ENCODE data around the gene EI24.

The EI24 gene

DNA sequence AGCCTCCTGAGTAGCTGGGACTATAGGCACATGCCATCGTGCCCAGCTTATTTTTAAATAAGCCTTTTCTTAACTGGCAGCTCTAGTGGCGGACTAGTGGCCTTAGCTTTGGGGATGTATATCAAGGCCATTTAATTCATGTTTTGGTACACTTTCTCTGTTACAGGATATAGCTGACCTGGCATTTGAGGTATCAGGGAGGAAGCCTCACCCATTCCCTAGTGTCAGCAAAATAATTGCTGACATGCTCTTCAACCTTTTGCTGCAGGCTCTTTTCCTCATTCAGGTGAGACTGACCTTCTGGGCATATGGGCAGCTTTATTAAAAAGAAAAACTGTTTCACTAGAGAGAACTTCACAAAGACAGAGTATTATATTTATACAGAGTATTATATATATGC is 9.5 kb downstream of the EI24 start:
- DNase-seq (ENCODE audit: low read depth in 2 of 2, low spot score in 1 of 2), result no peak

- no peak for DNase-seq (ENCODE audit: low read depth in 2 of 2, low spot score in 1 of 2)
Observed at GRCh38 chr11:125579811-125580210, 10.5 kb downstream of the EI24 start.

DNA sequence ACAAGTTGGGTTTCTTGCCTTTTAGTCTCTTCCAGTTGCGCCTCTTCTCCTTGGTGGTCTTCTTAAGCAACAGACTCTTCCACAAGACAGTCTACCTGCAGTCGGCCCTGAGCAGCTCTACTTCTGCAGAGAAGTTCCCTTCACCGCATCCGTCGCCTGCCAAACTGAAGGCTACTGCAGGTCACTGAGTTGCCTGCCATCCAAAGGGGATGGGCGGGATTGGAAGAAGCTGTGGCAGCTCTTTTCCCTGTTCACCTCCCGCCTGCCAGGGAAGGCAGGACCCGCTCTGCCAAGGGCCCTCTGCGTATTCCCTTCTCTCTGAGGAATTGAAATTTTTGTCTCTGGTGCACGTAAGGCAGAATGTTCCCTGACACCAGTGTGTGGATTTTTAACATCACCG is 14.2 kb downstream of the EI24 start:
- DNase-seq (ENCODE audit: low read depth in 2 of 2, low spot score in 1 of 2), result no peak

DNA sequence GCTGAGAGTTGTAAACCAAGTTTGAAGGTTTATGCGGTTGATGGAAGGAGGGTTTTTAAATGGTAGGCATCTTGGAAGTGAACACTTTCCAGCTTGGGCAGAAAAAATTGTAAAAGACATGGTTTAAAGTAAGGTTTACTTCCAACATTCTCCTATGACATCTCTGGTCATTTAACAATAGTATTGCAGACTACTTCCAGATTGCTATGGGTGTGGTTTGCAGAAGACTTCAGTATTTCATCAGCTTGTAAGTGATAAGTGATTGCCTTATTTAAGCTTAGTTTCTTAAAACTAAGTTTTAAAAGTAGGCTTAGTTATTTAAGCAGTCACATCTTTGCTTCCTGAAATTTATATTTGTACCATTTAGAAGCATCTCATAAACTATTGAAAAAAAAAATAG is 16.2 kb downstream of the EI24 start:
- no peak for DNase-seq (ENCODE audit: low read depth in 2 of 2, low spot score in 1 of 2)

GRCh38 chr11:125586623-125587022 is 17.3 kb downstream of the EI24 start:
- DNase-seq (ENCODE audit: low read depth in 2 of 2, low spot score in 1 of 2), result no peak

GRCh38 chr11:125587480-125587879 is 18.2 kb downstream of the EI24 start:
- no peak for DNase-seq (ENCODE audit: low read depth in 2 of 2, low spot score in 1 of 2)

DNA sequence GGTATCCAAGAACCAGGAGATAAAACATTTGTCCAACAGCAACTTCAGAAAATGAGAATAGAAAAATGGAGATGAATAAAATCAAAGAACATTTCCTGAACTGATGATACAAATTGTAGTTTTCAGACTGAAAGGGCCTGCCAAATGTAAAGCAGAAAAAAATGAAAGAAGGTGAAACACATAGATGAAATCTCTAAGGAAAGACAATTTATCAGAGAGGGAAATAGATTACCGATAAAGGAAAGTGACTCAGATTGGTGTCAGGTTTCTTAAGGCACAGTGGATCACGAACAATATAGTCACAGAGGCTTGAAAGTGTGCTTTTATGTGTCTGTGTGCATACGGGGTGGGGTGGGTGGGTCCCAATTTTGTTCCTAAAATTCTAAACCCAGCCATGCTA is 19.2 kb downstream of the EI24 start:
- DNase-seq (ENCODE audit: low read depth in 2 of 2, low spot score in 1 of 2), result no peak

GRCh38 chr11:125591649-125592304 is 22.5 kb downstream of the EI24 start:
- DNase-seq (ENCODE audit: low read depth in 2 of 2, low spot score in 1 of 2), result peak in 1 of 2 donors; percentile 1

DNA sequence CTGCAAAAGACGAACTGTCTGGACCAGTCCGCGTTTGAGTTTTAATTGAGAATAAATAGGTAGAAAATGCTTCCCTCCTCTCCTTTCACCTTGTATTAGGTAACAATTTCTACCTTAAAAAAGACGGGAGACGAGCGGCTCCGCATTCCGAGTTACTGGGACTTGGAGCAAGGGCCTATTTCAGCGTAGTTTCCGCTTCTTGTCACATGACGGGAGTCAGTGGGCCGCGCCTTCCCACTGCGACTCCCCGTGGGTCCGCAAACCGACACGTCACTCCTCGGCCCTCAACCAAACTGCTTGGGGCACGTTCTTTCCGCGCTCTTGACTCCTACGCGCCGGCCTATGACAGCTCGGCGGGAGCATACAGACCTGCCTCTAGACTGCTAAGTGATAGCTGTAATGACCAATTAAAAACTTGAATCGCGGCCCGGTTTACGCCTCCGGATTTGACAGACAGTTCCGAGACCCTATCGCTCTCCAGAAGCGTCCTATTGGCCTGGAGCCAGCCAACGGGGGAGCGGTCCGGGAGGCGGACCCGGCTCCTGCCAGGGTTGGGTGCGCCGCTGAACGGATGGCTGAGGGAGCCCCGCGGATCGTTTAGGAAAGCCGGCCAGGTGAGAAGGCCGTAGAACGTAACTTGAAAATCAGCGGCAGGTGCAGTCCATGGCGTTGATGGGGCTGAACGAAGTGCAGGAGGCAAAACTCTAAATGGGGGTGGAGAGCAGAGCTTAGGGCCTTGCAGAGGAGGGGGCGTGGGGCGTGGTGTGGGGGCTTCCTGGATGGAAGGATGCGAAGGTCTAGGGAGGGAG is 23.2 kb downstream of the EI24 start, which contains the start of gene STT3A:
TSS of gene STT3A (plus strand) at position 548 of the 809 bp plus-strand sequence. CDS start 3,064 bp downstream, outside the sequence.
- DNase-seq (ENCODE audit: low read depth in 2 of 2, low spot score in 1 of 2), result peak; percentile 96 to 97

- DNase-seq (ENCODE audit: low read depth in 2 of 2, low spot score in 1 of 2), result no peak
Observed at GRCh38 chr11:125593114-125593820, 24.0 kb downstream of the EI24 start.

DNA sequence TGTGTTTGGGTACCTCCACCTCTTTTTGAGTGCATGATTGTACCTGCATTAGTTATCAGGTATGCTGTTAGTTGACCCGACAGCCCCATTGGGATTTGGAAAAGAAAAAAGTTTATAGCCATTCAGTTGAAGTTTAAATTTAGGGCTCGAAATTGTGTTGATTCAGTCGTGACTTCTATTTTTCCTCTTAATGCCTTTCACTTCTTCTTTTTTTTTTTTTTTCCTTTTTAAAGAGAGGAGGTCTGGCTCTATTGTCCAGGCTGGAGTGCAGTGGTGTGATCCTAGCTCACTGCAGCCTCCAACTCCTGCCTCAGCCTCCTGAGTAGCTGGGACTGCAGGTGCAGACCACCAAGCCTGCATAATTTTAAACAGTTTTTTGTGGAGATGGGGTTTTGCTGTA is 25.7 kb downstream of the EI24 start:
- no peak for DNase-seq (ENCODE audit: low read depth in 2 of 2, low spot score in 1 of 2)

GRCh38 chr11:125600663-125601062 is 31.4 kb downstream of the EI24 start:
- DNase-seq (ENCODE audit: low read depth in 2 of 2, low spot score in 1 of 2), result no peak

DNA sequence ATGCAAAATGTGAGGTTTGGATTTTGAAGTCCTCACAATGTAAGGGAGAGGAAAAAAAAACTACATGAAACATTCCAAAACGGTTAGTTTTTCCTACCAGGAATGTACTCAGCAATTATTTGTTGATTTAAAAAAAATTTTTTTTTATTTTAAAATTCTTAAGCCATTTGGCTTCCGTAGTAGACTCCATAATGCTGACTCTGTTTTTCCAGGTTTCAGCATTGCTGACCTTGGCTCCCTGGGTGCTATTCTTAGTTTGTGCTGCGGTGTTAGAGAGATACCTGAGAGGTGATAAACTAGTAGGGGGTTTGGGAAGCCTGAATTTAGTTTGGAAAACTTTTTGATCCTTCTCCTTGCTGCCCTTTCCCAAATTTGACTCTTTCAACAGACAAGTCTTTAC is 33.9 kb downstream of the EI24 start:
- DNase-seq (ENCODE audit: low read depth in 2 of 2, low spot score in 1 of 2), result no peak

GRCh38 chr11:125605417-125605816 is 36.1 kb downstream of the EI24 start:
- DNase-seq (ENCODE audit: low read depth in 2 of 2, low spot score in 1 of 2), result no peak

GRCh38 chr11:125609545-125609944 is 40.3 kb downstream of the EI24 start:
- DNase-seq (ENCODE audit: low read depth in 2 of 2, low spot score in 1 of 2), result no peak

- no peak for DNase-seq (ENCODE audit: low read depth in 2 of 2, low spot score in 1 of 2)
Observed at GRCh38 chr11:125618383-125618782, 49.1 kb downstream of the EI24 start.

- DNase-seq (ENCODE audit: low read depth in 2 of 2, low spot score in 1 of 2), result no peak
Observed at GRCh38 chr11:125621995-125622394, 52.7 kb downstream of the EI24 start.

DNA sequence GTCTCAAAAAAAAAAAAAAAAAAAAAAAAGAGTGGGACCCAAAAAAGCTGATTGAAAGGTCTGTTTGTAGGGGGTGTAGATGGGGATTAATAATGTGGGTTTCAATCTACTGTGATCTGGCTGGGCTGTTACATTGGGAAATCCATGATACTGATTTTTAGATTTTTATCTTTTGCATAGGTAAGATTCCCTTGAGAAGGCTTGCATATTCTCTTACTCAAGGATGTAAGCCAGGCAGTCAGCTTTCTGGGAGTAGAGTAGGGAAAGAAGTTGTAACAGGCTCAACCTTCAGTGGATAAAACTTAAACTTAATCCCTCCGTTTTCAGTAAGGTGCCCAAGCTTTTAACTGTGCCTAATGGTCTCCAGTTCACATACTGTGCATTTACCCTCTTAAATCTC is 53.8 kb downstream of the EI24 start:
- DNase-seq (ENCODE audit: low read depth in 2 of 2, low spot score in 1 of 2), result no peak

DNA sequence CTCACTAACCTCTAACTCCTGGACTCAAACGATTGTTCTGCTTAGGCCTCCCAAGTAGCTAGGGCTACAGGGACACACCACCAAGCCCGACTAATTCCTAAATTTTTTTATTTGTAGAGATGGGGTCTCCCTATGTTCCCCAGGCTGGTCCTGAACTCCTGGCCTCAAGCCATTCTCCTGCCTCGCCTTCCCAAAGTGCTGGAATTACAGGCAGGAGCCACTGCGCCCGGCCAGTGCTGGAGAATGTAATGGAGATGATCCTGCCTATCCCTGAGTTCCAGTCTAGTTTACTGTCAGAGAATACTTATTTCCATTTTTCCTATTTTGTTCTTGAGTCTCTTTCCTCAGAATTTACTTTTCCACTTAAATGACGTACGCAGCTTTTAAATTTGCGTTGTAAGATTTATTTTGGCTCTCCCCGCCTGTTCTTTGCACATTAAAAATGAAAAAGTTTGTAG is 55.5 kb downstream of the EI24 start, which contains the start of gene CHEK1:
TSS of gene CHEK1 (plus strand) at position 408 of the 458 bp plus-strand sequence. CDS start 1,606 bp downstream, outside the sequence.
- DNase-seq (ENCODE audit: low read depth in 2 of 2, low spot score in 1 of 2), result no peak

DNA sequence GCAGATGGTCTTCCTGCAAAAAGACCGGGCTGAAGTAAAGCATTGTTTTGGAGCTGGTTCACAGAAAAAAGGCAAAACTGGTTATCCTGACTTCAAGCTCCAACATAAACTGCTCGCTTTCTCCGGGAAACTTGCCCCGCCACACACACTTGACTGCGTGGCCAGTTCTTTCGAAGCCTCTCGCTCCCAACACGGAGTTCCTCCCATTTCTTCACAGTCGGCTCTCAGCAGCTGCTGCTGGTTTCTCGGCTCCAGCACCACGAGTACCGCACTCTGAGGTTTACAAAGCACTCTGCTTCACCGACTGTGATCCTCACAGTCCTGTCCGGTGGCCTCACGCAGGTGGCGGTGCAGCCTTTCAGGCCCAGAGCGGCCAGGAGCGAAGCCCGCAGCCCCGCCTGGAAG is 56.0 kb downstream of the EI24 start:
- peak in 1 of 2 donors; percentile 0 for DNase-seq (ENCODE audit: low read depth in 2 of 2, low spot score in 1 of 2)

DNA sequence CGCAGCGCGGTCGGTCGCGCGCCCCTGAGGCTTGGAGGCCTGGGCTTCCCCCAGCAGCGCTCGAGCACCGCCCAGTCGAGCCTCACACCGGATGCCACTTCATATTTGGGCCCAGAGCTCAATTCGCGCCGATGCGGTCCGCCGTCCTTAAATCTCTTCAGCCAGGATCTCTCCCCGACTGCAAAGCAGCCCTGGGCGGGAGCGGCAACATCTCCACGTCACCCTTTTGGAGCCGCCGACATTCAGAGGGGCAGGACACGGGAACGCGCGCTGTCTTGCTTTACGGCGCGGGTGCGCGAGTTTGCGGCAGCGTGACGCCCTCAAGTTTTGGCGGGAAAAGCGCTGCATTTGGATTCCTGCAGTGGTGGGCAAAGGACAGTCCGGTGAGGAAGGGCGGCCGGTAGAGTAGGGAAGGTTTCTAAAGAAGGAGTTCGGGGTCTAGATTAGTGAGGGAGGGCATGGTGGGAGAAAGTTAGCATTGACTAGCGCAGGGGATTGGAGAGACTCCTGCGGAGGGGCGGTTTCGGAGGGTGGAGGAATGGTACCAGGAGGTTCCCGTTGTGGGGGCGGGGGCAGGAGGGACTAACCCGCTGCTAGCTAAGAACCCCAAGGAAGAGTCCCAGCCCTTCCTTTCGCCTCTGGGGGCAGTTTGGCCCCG is 56.5 kb downstream of the EI24 start:
- DNase-seq (ENCODE audit: low read depth in 2 of 2, low spot score in 1 of 2), result peak; percentile 69 to 71
